DOHH2 (cell line): Measurements from ENCODE around the gene NR1H4.

ENCODE experiments used
- H3F3A ChIP-seq: fragments of 200-600 bp; sonication (generic), shearing (Covaris generic); 2 replicates; pipeline ENCODE4 v1.6.0; 2016; ENCODE audit warnings: antibody characterized with exemption, mild to moderate bottlenecking; ENCODE audit not compliant: control insufficient read depth, insufficient read depth
- H3K27ac ChIP-seq: fragments of 200-600 bp; sonication (generic); 2 replicates; pipeline ENCODE4 v1.5.1; 2014; ENCODE audit warnings: low read depth, mild to moderate bottlenecking, low read length, moderate library complexity
- H3K27me3 ChIP-seq: fragments of 200-600 bp; sonication (generic); 2 replicates; pipeline ENCODE4 v1.6.1; 2014; ENCODE audit warnings: mild to moderate bottlenecking, low read length, mixed read lengths; ENCODE audit not compliant: control insufficient read depth
- H3K36me3 ChIP-seq: fragments of 200-600 bp; sonication (generic); 2 replicates; pipeline ENCODE4 v1.6.1; 2014; ENCODE audit warnings: mild to moderate bottlenecking, low read length, moderate library complexity, mixed read lengths; ENCODE audit not compliant: control insufficient read depth
- H3K4me1 ChIP-seq: fragments of 200-600 bp; sonication (generic); 2 replicates; pipeline ENCODE4 v1.6.1; 2014; ENCODE audit warnings: mild to moderate bottlenecking, low read length, mixed read lengths; ENCODE audit not compliant: control insufficient read depth
- H3K4me2 ChIP-seq: fragments of 200-600 bp; sonication (generic); 2 replicates; pipeline ENCODE4 v1.6.0; 2014; ENCODE audit warnings: mild to moderate bottlenecking, low read length, moderate library complexity
- H3K4me3 ChIP-seq: fragments of 200-600 bp; sonication (generic); 2 replicates; pipeline ENCODE4 v1.5.1; 2014; ENCODE audit warnings: mild to moderate bottlenecking, low read length, mixed read lengths
- H3K79me2 ChIP-seq: fragments of 200-600 bp; sonication (generic); 2 replicates; pipeline ENCODE4 v1.6.1; 2014; ENCODE audit warnings: mild to moderate bottlenecking, low read length, mixed read lengths; ENCODE audit not compliant: control insufficient read depth
- H3K9me2 ChIP-seq: fragments of 200-600 bp; sonication (generic); replicated peaks from 2 replicates; pipeline ENCODE4 v1.6.1; 2014; ENCODE audit warnings: mild to moderate bottlenecking, low read length, mixed read lengths; ENCODE audit not compliant: control insufficient read depth
- H3K9me3 ChIP-seq: fragments of 200-600 bp; sonication (generic); 2 replicates; pipeline ENCODE4 v1.6.1; 2014; ENCODE audit warnings: antibody characterized with exemption, low read length, mixed read lengths; ENCODE audit not compliant: control insufficient read depth, insufficient read depth
- H4K20me1 ChIP-seq: fragments of 200-600 bp; sonication (generic); 2 replicates; pipeline ENCODE4 v1.6.0; 2014; ENCODE audit warnings: low read depth, mild to moderate bottlenecking, antibody characterized with exemption, low read length, moderate library complexity; ENCODE audit not compliant: control insufficient read depth, insufficient read depth
- CTCF ChIP-seq: fragments of 200-600 bp; sonication (generic); IDR thresholded peaks from one replicate; pipeline ENCODE4 v1.5.1; 2014; ENCODE audit warnings: antibody characterized with exemption, mild to moderate bottlenecking, low read depth, low read length; ENCODE audit not compliant: poor library complexity, severe bottlenecking
- EZH2phosphoT487 ChIP-seq: fragments of 200-600 bp; sonication (generic); IDR thresholded peaks from 2 replicates; pipeline ENCODE4 v1.6.1; 2017; ENCODE audit warnings: borderline replicate concordance, mild to moderate bottlenecking, antibody characterized with exemption, low read length, moderate library complexity, mixed read lengths

The NR1H4 gene

GRCh38 chr12:100437038-100437841 lies 36.4 kb upstream of the NR1H4 start:
- H3K27me3 ChIP-seq = no peaks in the 10 kb centered on the region
- H3K4me1 ChIP-seq = no peaks in the 10 kb centered on the region
- H3F3A ChIP-seq = no peaks in the 10 kb centered on the region
- no peaks in the 10 kb centered on the region for H3K79me2 ChIP-seq
- H3K9me2 ChIP-seq = no peaks in the 10 kb centered on the region
- no peak overlapping the region for H3K4me3 ChIP-seq
- no peak overlapping the region for H3K27ac ChIP-seq
- H3K4me2 ChIP-seq = no peak overlapping the region
- no peaks in the 10 kb centered on the region for H3K9me3 ChIP-seq
- H3K36me3 ChIP-seq = no peaks in the 10 kb centered on the region
- no peaks in the 10 kb centered on the region for H4K20me1 ChIP-seq
- no peak for TF ChIP-seq CTCF

- Histone ChIP-seq H3K9me2 (no peaks in the 10 kb centered on the region), H3K4me2 (no peak overlapping the region), H3K27ac (no peak overlapping the region), H4K20me1 (no peaks in the 10 kb centered on the region), H3K4me3 (no peak overlapping the region), H3F3A (no peaks in the 10 kb centered on the region), H3K36me3 (no peaks in the 10 kb centered on the region), H3K27me3 (no peaks in the 10 kb centered on the region), H3K9me3 (no peaks in the 10 kb centered on the region), H3K79me2 (no peaks in the 10 kb centered on the region), H3K4me1 (no peaks in the 10 kb centered on the region)
- TF ChIP-seq EZH2phosphoT487 (no peak), CTCF (no peak)
Measured at GRCh38 chr12:100439797-100440196, 33.9 kb upstream of the NR1H4 start.

- Histone ChIP-seq H3K4me2 (no peak overlapping the region), H3K36me3 (no peaks in the 10 kb centered on the region), H4K20me1 (no peaks in the 10 kb centered on the region), H3K27ac (no peak overlapping the region), H3K79me2 (no peaks in the 10 kb centered on the region), H3K4me1 (no peaks in the 10 kb centered on the region), H3K4me3 (no peak overlapping the region), H3F3A (no peaks in the 10 kb centered on the region), H3K27me3 (peaks cover 6% of the 10 kb centered on the region), H3K9me2 (no peaks in the 10 kb centered on the region), H3K9me3 (no peaks in the 10 kb centered on the region; the same call in 1 of the 2 replicates)
- TF ChIP-seq CTCF (no peak), EZH2phosphoT487 (no peak)
Measured at GRCh38 chr12:100442403-100442802, 31.3 kb upstream of the NR1H4 start.
